Limb (tissue), 2 donors: Measurements from ENCODE around the gene ADNP2.
A peak's percentile ranks its signal among the peaks of the same experiment; 100 is the strongest.
"Not testable (repeated sequence)": the region's sequence is repeated elsewhere in the genome, so short reads cannot be mapped to it uniquely, and the experiment has no call there.

ENCODE experiments used
- DNase-seq, 2 donors: peaks; one replicate each; pipeline ENCODE4 v3.0.0-alpha.2; 2016; ENCODE audit errors: extremely low spot score in 2 of 2

The ADNP2 gene

DNA sequence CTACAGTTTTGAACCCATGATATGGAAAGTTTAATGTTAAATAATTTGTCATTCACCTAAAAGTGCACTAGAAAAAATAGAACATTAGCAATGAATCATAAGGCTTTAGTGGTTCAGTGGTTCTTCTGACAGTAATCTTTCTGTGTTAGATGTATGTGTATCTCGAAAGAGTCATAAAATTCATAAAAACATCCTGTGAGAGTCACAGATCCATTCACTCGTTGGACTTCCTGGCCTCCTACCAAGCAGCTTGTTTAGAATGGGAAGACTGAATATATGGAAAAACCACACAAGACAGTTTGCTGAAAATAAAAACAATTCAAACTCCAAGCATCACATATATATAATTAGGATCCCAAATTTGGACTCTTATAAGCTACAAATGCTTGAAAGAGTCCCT lies 34.8 kb downstream of the ADNP2 start:
- no peak for DNase-seq

DNA sequence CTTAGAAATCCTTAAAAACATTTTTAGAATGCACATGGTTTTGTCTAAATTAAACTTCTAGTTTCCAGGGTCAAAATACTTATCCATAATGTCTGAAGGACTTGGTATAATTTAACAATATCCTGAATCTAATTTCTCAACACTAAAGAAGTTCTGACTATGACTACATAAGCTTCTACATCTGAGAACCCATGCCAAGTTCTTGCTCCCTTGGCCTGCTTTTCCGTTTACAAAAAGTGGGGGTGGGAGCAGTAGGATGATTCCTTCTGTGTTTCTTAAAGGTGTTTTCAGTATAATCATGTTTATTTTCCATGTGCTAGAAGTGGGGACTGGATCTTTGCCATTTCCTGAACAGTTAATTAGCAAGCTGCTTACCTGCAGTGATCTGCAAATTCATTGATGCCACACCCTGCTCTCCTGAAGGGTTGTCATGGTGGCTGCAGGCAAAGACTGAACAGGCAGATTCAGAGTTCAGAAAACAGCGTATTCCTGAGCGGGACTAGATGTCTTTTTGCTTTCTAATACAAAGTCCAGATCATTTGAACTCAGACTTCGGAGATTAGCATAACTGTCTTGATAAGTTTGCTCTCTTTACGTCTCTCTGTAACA lies 36.2 kb downstream of the ADNP2 start:
- no peak for DNase-seq

DNA sequence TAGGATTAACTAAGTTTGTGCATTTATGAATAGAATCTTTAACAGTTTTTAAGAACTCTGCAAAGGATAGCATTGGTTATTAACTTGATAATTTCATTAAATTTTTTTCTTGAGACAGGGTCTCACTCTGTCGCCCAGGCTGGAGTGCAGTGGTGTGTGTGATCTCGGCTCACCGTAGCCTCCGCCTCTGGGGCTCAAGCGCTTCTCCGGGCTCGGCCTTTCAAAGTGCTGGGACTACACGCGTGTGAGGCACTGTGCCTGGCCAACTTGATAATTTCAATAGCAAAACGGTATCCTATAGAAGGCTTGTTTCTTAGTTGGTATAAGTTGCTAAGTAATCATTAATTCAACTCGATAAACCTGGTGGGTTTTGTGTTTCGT lies 38.0 kb downstream of the ADNP2 start:
- DNase-seq, result no peak

DNA sequence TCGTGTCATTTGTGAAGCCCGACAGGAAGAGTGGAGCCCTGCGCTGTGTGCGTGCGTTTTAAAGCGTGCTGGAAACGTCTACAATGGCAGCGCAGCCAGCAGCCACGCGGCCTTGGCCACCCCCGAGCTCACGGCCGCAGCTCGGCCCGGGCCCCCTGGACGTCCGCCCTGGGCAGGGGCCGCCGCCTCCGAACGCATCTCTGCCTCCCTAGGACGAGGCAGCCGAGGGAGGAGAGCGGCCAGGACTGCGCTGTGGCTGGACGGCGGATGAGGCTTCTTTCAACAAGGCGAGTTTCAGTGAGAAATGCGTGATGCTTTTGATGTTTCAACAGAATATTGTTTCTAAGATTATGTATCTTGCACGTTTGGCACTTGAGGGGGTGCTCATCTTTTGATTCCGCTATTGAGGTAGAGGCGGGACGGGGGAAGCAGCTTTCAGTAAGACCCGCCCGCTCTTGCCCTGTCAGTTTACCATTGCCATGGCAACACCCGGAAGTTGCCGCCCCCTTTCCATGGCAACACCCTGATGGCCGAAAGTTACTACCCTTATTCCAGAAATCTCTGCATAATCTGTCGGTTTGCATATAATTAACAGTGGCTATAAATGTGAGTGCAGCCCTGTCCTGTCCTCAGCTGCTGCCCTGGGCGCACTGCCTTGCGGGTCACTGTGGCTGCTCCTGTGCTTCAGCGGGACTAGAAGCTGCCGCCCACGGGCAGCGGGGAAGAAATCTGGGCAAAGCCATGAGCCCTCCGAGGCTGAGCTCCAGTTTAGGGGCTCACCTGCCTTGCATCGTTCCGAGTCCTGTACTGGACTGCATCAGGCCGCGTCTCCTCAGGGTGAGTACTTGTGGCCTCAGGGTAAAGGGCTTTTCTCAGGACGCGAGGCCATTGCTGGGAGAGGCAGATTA lies 38.6 kb downstream of the ADNP2 start:
- DNase-seq, result peak; percentile 87 to 88

DNA sequence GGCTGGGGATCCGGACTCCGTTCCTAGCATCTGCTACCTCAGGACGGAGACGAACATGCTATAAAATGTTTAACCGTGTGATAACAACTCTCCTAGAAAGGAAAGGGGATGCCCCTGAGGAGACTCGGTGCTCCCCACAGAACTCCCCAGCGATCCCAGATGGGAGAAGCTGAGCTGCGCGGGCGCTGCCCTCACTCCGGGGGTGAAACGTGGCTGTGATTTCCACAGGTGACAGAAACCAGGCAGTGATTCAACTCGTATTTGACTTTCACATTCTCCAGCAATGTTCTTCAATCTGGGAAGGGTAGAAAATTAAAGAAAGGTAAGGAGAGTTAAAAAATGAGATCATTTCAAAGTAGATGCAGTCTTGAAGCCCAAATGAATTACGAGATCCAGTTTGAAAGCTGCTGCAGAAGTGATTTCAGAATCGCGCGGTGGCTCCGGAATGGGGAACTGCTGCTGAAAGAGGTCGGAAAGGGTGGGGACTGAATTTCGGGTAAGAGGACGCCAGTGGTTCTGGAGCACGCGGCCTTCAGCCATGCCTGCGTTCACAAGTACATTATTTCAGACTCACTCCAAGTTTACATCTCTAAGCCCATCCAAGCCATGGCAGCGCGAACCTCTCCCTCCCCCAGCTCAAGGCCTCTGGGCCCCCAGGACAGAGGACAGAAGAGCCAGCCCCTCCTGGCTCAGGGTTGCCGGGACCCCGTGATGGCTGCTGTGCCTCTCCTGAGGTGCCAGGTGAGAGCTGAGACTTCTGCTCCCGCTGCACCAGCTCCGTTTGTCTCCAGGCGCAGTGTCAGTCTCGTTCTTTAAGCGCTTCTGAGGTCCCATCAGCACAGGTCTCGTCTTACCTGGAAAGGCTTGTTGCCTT lies 39.5 kb downstream of the ADNP2 start:
- DNase-seq, result no peak

DNA sequence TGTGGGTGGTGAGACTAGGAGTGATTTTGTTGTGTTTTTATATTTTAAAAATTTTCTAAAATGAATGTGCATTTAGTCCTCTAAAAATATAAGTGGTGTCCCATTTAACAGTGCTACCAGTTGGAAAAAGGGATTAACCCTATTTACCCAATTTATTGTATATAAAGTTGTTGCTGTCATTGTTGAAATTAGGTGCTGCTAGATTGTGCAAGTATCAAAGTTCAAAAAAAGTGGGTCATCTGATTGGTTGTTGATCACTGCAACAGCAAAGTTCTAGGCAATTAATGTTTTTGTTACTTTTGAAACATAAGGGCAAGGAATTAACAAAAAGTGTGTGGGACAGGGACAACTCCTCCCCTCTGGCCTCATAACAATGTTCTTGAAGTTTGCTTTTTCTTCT lies 40.6 kb downstream of the ADNP2 start:
- no peak for DNase-seq

DNA sequence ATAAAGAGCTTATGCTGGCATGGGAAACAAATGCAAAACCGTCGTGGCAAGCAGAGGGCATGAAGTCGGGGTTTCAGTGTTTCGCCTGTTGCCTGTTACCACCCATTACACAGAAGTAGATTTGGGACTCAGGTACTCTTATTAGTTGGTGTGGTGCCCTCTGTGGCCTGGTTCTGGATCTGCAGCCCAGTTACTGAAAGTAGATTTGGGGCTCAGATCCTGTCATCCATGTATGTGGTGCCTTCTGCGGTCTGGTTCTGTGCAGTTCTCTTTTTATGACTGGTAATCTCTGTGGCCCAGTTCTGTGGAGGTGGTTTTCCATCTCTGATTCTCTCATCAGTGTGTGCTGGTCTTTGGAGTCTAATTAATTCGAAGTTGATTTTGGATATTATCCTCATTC lies 45.2 kb downstream of the ADNP2 start:
- no peak for DNase-seq

DNA sequence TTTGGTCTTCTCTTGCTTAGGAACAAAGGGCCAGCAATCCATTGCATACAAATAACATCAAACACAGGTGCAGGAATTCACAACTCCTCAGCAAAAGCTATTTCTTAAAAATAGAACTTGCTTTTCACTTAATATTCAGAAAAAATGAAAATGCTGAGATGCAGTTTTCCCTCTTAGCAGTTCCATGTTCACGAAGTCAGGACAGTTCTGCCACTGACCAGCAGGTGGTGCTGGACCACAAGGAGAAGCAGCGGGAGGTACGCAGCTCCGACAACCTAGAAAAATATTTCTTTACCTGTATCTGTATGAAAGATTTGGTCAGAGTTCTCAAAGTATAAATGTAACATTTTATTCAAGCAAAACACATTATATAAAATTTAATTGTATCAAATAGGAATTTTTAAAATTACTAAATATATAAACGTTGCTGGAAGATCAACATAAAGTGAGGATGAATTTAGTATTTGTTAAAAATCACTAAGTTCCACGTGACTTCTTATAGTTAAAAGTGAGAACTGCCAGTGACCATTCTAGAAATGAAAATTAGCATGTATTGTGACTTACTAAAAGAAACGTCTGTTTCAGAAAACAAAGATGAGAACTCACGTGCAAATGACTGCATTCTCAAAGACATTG lies 48.8 kb downstream of the ADNP2 start:
- DNase-seq, result peak; percentile 72 to 83

DNA sequence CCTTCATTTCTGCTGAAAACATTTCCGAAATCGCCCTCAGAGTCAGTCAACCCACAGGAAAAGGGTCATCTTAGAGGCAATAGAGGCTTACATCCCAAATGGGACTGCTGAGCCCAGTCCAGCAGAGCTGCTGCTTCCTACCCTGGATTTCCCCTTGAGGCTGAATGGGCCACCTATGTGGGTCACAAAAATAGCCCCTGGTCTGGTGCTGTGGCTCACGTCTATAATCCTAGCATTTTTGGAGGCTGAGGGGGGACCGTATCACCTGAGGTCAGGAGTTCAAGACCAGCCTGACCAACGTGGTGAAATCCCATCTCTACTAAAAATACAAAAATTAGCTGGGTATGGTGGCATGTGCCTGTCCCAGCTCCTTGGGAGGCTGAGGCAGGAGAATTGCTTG lies 49.3 kb downstream of the ADNP2 start:
- DNase-seq, result no peak

DNA sequence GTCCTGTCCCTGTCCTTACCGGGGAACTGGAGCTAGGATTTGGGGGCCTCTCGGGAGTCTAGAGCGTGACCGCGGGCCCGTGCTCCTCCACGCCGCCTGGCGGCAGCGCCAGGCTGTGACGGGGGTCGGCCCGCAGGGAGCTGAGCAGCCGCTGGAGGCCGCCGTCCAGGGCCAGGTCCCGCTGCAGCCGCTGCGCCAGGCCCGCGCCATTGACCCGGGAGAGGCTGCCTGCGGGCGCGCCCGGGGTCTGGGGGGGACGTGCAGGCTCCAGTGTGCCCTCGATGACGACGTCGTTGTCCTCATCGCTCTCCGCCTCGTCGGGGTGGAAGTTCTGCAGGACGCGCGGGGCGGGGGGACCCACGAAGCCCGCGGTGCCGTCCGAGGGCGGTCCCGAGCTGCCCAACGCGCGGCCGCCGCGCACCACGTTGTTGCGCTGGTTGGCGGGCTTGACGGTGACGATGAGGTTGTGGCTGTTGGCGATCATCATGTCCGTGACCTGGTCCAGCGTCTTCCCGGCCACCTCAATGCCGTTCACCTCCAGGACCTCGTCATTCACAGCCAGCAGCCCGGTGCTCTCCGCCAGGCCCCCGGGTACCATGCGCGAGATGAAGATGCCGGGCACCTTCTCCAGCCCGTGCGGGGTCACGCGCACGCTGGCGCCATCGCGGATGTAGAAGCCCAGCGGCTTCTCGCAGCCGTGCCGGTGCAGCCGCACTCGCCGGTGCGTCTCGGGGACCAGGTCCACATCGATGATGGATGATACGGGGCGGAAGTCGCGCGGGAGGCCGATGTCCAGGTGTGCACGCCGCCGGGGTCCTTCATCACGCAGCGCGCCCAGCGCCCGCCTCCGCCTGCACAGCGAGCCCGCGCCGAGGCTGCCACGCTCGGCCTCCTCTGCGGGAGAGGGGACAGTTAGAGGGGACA lies 50.9 kb downstream of the ADNP2 start:
- no peak for DNase-seq

DNA sequence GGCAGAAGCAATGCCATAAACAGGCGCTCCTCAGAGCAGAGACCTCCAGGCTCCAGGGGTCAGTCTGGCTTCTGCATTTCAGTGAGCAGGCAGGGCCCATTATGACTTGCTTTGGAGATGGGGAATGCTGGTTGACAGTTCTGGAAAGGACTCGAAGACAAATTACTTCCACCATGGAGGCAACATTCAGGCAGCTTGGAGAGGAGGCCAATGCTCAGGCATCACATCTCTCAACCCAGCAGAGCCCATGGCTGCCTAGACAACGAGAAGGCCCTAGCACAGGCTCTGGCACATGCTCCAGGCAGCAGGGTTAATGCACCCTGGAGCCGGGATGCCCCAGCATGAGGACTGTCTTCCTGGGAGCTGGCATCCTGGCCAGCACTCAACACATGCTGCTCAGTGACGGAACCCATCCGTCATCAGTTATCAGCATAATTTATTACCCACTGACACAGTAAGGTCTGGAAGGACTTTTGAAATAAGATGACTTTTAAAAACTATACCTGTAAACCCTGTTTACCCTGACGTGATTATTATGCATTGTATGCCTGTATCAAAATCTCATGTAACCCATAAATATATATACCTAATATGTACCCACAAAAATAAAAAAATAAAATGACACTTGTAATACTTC lies 52.8 kb downstream of the ADNP2 start:
- DNase-seq, result no peak

DNA sequence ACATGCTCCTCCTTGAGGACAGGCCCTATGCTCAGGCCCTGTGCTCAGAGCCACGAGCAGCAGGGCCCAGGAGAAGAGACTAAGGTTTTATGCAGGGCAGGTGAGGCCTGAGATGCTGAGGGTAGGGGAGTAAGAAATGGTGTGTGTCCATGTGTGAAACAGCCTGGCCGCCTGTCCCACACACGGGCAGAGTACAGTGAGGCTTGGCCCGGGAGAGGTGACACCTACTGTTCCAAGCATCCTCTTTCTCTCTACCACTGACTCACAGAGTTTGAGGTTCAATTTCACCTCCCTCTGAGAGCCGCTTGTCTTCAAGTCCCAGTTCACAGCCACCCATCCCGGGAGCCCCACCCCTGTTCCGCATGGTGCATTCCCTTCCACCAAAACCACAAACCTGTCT lies 54.1 kb downstream of the ADNP2 start:
- DNase-seq, result no peak

DNA sequence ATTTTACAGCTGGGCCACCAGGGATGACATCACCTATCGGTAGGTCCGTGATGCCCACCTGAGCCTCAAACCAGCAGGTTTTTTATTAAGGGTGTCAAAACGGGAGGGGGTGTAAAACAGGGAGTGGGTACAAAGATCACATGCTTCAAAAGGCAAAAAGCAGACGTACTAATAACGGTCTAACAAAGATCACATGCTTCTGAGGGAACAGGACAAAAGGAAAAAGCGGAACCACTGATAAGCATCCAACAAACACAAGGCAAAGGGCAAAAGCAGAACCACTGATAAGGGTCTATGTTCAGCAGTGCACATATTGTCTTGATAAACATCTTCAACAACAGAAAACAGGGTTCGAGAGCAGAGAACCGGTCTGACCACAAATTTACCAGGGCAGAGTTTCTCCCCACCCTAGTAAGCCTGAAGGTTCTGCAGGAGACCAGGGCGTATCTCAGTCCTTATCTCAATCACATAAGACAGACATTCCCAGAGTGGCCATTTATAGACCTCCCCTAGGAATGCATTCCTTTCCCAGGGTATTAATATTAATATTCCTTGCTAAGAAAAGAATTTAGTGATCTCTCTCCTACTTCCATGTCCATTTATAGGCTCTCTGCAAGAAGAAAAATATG lies 55.8 kb downstream of the ADNP2 start:
- not testable (repeated sequence) for DNase-seq

DNA sequence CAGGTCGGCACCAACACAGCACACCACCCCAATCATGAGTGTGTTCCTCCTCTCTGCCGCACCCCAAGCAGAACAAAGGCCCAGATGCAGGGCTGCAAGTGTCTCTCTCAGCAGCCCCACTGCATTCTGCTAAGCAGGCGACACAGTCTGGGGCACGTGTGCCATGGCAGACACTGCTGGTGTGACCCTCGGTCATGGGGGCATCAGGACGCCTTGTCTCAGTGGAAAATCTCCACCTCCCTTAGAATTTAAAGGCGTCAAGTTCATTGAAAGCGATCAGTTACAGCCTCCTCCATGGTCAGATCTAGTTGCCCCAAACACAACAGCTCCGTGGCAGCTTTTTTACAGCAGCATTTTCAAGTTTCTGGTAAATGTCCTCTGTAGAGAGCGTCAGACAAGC lies 57.2 kb downstream of the ADNP2 start:
- no peak for DNase-seq

DNA sequence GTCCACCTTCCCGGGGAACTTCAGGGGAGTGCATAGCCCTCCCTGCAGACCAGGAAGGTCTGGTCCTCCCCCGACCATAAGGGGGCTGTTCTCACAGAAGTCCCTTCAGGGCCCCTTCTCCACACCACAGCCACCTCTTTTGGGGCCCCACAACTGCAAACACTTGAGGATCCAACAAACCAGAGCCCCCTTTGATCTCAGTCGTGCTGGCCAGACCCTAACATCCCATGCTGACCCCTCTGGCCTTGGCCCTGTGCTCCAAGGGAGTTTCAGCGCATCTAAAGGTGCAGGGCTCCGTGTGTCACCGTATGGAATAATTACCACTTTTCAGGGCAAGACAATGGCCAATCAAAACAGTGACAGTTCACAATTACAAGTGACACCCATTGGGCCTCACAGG lies 57.7 kb downstream of the ADNP2 start:
- DNase-seq, result no peak

DNA sequence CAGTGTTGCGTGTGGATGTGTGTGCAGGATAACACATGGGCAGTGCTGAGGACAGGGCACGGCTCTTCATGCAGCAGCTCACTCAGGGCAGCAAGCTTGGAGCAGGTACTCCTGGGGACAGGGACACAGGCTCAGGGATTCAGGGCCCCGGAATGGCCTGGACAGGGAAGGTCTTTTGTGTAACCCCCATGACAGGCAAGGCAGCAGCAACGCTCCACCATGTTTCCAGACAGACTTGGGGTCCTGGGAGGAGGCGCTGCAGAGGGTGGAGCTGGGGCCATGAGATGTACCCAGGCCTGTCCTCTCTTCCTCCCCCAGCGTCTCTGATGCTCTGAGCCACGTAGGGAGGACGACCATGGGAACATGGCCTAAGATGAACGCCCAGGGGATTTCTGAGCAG lies 58.3 kb downstream of the ADNP2 start:
- DNase-seq, result no peak

DNA sequence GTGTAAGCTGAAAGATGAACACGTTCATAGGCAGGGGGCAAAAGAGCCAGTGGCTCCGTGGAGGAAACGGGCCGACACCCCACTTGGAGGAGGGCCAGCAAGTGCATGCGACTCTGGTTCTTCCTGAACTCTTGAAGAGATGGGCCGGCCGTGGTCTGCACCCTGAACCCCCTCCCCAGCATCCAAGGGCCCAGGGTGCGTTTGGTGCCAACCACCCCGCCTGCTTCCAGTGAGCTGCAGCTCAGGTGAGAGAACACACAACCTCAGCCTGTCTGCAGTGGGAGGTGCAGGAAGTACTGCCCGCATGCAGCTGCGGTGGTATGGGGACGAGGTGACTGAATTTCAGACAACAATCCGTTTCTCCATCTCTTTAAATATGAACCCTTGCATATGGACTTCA lies 58.9 kb downstream of the ADNP2 start:
- DNase-seq, result no peak

DNA sequence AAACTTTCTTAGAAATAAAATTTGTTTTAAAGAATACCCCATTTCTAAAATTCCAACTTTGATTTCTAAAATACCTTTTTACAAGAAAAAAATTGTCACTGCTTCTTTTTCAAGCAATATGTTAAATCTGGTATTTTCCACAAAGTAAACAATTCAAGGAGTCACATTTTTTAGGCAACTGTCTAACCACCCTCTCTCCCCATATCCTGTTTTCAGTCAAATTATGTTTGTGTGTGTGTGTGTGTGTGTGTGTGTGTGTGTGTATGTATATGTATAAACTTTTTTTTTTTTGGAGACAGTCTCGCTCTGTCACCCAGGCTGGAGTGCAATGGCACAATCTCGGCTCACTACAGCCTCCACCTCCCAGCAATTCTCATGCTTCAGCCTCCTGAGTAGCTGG lies 59.3 kb downstream of the ADNP2 start:
- DNase-seq, result no peak

DNA sequence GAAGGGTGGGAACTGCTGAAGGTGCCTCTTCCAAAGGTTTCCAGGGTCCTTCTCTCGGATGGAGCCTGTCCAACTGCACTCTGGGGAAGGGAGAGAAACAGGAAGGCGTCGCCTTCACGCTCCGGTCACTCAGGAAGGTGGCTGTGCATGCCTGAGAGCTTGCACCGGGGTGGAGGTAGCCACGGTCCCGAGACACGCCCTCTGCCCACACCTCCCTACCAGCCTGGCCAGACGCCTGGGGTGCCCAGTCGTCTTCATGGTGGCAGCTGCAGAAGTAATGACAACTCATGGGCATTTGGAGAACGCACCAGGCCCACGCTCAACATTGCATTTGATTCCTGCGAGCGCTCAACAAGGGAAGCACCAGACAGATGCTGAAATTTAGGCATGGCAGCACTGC lies 59.9 kb downstream of the ADNP2 start:
- DNase-seq, result no peak

DNA sequence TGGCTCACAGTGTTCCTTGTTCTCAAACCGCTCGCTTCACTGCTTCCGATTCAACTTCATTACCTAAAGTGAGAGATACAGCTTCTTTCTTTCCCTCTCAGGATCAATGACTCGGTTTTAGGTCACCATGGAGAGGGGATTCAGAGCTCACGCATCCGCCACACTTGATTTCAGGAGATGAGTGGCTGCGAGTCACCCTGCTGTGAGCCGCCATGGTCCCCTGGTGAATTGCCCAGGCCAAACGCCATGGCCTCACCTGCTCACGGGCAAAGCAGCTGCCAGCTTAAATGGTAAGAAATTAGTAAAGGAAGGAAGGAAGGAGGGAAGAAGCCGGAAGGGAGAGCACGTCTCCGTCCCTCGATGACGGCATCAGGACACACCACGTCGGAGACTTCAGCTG lies 60.5 kb downstream of the ADNP2 start:
- DNase-seq, result no peak
